NB4 (cell line): ENCODE measurements around the gene TSPAN2.

Experiments
- CTCF ChIP-seq: IDR thresholded peaks from one replicate; pipeline ENCODE4 v1.5.1; 2012; ENCODE audit warnings: low read depth, low read length
- MAX ChIP-seq: IDR thresholded peaks from 2 replicates; pipeline ENCODE4 v1.6.1; 2011; ENCODE audit warnings: low read depth, low read length
- MYC ChIP-seq: IDR thresholded peaks from 2 replicates; pipeline ENCODE4 v1.6.1; 2011; ENCODE audit warnings: low read depth, low read length

- TF ChIP-seq CTCF (no peak), MAX (no peak), MYC (no peak)
These were observed 28.0 kb upstream of the TSPAN2 start for GRCh38 chr1:115117298-115117697.
